ENCODE results near the gene ASAP2.

- TF ChIP-seq POLR2AphosphoS5 (IDR thresholded peaks at IDR 0.05; ENCODE audit: low read depth, low read length) (no peak), POLR2A (IDR thresholded peaks at IDR 0.05; ENCODE audit: low read depth, low read length) (no peak)
Observed at GRCh38 chr2:9374071-9374730, 167.6 kb downstream of the ASAP2 start.
